Umbilical cord (tissue), 2 donors: ENCODE results near the gene CYLD. TPM values are rescaled to one million over a fixed set of nuclear protein-coding genes. Genes with fewer than 3 reads are reported as not detected.

Source experiments
- DNase-seq: peaks from one replicate; pipeline ENCODE4 v3.0.0-alpha.2; 2015; ENCODE audit warnings: low spot score
- total RNA-seq: library from RNA; depleted of rRNA; stranded (reverse); fragments of >200 nt; gene quantifications from one replicate; pipeline ENCODE4 v1.2.3, GENCODE V29; 2014; ENCODE audit warnings: low replicate concordance; ENCODE audit not compliant: insufficient read depth

The CYLD gene
- total RNA-seq, 1 donor from 2014 or later: 59.2 TPM

- DNase-seq: no peak
These were observed 100.7 kb downstream of the CYLD start for GRCh38 chr16:50842589-50842988.

GRCh38 chr16:50844840-50845239 is 103.0 kb downstream of the CYLD start:
- no peak for DNase-seq

- no peak for DNase-seq
These were observed 103.4 kb downstream of the CYLD start for GRCh38 chr16:50845296-50845695.

GRCh38 chr16:50846511-50846910 is 104.6 kb downstream of the CYLD start:
- DNase-seq: no peak

- no peak for DNase-seq
These were observed 105.3 kb downstream of the CYLD start for GRCh38 chr16:50847166-50847565.

- no peak for DNase-seq
These were observed 107.0 kb downstream of the CYLD start for GRCh38 chr16:50848755-50849514.

Other genes with a start within 250 kb of the CYLD start
- 7.9 TPM for gene NKD1, start 193.7 kb upstream of the CYLD start, total RNA-seq
- 1.2 TPM for gene SNX20, start 60.8 kb upstream of the CYLD start, total RNA-seq
- 6.5 TPM for gene NOD2, start 48.5 kb upstream of the CYLD start, total RNA-seq